ENCODE measurements around the gene VSIG8.

GRCh38 chr1:159879977-159880376 is 17.5 kb upstream of the VSIG8 start:
- TF ChIP-seq POLR2AphosphoS5 (IDR thresholded peaks at IDR 0.05; ENCODE audit: borderline replicate concordance, low read depth, low read length) (no peak), EZH2 (IDR thresholded peaks at IDR 0.05) (no peak), FOXP2 (optimal IDR thresholded peaks at IDR 0.05; ENCODE audit: control extremely low read depth, extremely low read length, insufficient read depth) (no peak)

All from SK-N-MC (cell line).